HG03064 (cell line): Measurements from ENCODE around the gene PPP1R12C.

Experiments
- ATAC-seq: cut with Tn5 transposase; IDR thresholded peaks from one replicate; pipeline ENCODE4 v1.9.1; 2021; ENCODE audit warnings: low read depth; ENCODE audit not compliant: unreplicated experiment

Gene PPP1R12C

GRCh38 chr19:55092423-55093318 lies 24.8 kb downstream of the PPP1R12C start:
- no peak for ATAC-seq

- no peak for ATAC-seq
Measured at GRCh38 chr19:55091955-55092354, 25.5 kb downstream of the PPP1R12C start.

GRCh38 chr19:55091126-55091910 lies 26.1 kb downstream of the PPP1R12C start:
- no peak for ATAC-seq

GRCh38 chr19:55090564-55090963 lies 26.9 kb downstream of the PPP1R12C start:
- no peak for ATAC-seq

- ATAC-seq = no peak
Measured at GRCh38 chr19:55089342-55089944, 28.0 kb downstream of the PPP1R12C start.

GRCh38 chr19:55088543-55089341 lies 28.7 kb downstream of the PPP1R12C start:
- ATAC-seq = no peak

GRCh38 chr19:55088021-55088451 lies 29.4 kb downstream of the PPP1R12C start:
- no peak for ATAC-seq

GRCh38 chr19:55087542-55087901 lies 29.9 kb downstream of the PPP1R12C start:
- ATAC-seq = no peak

- no peak for ATAC-seq
Measured at GRCh38 chr19:55086730-55087541, 30.5 kb downstream of the PPP1R12C start.

- no peak for ATAC-seq
Measured at GRCh38 chr19:55085923-55086715, 31.3 kb downstream of the PPP1R12C start.

GRCh38 chr19:55084416-55084815 lies 33.0 kb downstream of the PPP1R12C start:
- no peak for ATAC-seq

GRCh38 chr19:55083004-55083850 lies 34.2 kb downstream of the PPP1R12C start:
- ATAC-seq = no peak

- no peak for ATAC-seq
Measured at GRCh38 chr19:55082020-55082851, 35.2 kb downstream of the PPP1R12C start.

GRCh38 chr19:55081770-55082019 lies 35.7 kb downstream of the PPP1R12C start:
- ATAC-seq = no peak

GRCh38 chr19:55080968-55081769 lies 36.3 kb downstream of the PPP1R12C start:
- no peak for ATAC-seq

- no peak for ATAC-seq
Measured at GRCh38 chr19:55080121-55080967, 37.1 kb downstream of the PPP1R12C start.
